Measurements from ENCODE around the gene SULT1C4. TPM values are rescaled to one million over a fixed set of nuclear protein-coding genes. Genes with fewer than 3 reads are reported as not detected.
"Not testable (repeated sequence)": the region's sequence is repeated elsewhere in the genome, so short reads cannot be mapped to it uniquely, and the experiment has no call there.

Gene SULT1C4
- total RNA-seq = 1 to 10 TPM; 2.7 to 2.8 TPM
- long read RNA-seq, donor 1 = 0 reads
- long read RNA-seq, donor 2, partial matches to known transcripts = 0 of 5 reads
- long read RNA-seq, donor 2, other reads (novel, unspliced or antisense) = 1 of 5 reads

DNA sequence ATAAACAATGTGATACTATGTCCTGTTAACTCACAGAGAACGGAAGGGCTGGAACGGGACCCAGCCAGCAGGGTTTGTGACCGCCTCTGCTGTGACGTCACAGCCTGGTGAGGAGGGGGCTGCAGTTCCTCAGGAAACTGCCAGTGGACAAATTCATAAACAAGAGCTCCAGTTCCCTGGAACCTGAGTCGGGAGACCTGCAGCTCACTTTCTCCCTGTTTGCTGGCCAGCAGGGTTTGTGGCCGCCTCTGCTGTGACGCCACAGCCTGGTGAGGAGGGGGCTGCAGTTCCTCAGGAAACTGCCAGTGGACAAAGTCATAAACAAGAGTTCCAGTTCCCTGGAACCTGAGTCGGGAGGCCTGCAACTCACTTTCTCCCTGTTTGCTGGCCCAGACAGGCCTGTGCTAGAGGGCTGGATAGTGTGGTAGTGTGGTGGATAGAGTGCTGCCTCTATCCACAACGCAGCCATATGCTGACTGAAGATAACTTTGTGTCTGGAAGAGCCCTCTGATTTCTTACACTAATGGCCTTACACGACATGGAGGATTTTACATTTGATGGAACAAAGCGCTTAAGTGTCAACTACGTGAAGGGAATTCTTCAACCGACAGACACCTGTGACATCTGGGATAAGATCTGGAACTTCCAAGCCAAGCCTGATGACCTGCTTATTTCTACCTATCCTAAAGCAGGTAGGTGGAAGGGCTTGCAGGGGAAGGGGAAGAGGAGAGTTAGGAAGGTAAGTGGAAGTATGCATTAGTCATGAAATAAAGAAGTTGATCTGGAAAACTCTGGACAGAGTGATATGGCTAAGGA lies at the start of gene SULT1C4:
SULT1C4 (plus strand) TSS at position 140 of the 816 bp plus-strand sequence; CDS start at position 524, 384 bp downstream.
- intact Hi-C loops (cut with DNase I) = no loop called here
- DNase-seq (ENCODE audit: low spot score) = peak; percentile 83

DNA sequence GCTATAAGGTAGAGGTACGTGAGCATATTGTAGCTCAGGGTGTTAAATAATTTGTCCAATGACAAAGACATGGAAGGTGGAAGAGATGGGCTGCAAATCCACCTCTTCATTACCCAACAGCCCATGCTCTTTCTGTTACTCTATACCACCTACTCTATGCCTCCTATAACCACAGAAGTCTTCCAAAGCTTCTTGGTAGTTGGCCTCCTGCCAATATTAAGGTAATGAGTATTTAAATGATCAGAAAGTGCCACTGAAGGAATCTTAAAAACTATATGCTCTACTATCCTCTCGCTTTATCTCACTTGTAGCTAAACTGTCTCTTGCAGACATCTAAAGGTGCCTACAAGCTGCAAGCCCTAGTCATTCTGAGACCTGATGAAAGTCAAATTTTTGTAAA lies 48.0 kb upstream of the SULT1C4 start:
- intact Hi-C loops (cut with DNase I) = no loop called here
- no peak for DNase-seq (ENCODE audit: low spot score)

GRCh38 chr2:108330979-108331378 lies 46.8 kb upstream of the SULT1C4 start:
- intact Hi-C loops (cut with DNase I) = no loop called here
- DNase-seq (ENCODE audit: low spot score) = no peak

DNA sequence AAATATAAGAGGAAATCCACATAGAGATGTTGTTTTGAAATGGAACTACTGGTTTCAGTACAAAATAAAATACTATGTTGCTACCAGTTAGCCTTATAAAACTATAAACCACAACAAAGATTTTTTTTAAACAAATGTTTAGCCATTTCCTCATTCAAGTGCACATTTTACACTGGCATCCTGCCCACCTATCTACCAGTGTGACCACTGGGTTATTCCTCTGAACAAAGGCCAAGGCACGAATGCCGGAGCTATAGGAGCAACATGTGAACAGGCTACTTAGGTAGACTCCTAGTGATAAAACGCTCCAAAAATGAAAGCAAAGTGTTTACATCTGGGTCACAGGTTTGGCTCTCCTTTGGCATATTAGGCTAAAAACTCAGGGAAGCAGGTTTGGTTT lies 31.8 kb upstream of the SULT1C4 start:
- no peak for DNase-seq (ENCODE audit: low spot score)
- intact Hi-C loops (cut with DNase I) = no loop called here

- DNase-seq (ENCODE audit: low spot score) = no peak
- intact Hi-C loops (cut with DNase I) = no loop called here
Observed at GRCh38 chr2:108346827-108347226, 30.9 kb upstream of the SULT1C4 start.

DNA sequence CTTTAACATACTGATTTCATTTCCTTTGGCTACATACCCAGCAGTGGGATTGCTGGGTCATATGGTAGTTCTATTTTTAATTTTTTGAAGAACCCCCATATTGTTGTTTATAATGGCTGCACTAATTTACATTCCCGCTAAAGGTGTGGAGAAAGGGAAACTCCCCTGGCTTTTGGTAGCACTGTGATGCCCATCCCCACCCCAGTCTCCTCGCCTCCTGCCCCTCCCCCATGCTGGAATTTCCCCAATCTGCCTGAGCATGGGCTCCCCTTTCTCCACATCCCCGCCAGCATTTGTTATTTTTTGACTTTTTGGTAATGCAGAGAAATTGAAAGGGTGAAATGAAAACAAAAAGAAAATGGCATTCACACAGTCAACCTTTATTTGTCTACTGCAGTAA lies 30.0 kb upstream of the SULT1C4 start:
- no peak for DNase-seq (ENCODE audit: low spot score)
- intact Hi-C loops (cut with DNase I) = no loop called here

GRCh38 chr2:108348816-108349570 lies 28.8 kb upstream of the SULT1C4 start:
- no peak for DNase-seq (ENCODE audit: low spot score)
- intact Hi-C loops (cut with DNase I) = no loop called here

GRCh38 chr2:108349571-108349928 lies 28.2 kb upstream of the SULT1C4 start:
- DNase-seq (ENCODE audit: low spot score) = no peak
- intact Hi-C loops (cut with DNase I) = no loop called here

- intact Hi-C loops (cut with DNase I) = no loop called here
- no peak for DNase-seq (ENCODE audit: low spot score)
Observed at GRCh38 chr2:108351889-108352288, 25.9 kb upstream of the SULT1C4 start.

GRCh38 chr2:108354136-108354535 lies 23.6 kb upstream of the SULT1C4 start:
- intact Hi-C loops (cut with DNase I) = no loop called here
- DNase-seq (ENCODE audit: low spot score) = no peak

GRCh38 chr2:108355906-108356734 lies 21.6 kb upstream of the SULT1C4 start:
- intact Hi-C loops (cut with DNase I) = no loop called here
- no peak for DNase-seq (ENCODE audit: low spot score)

- intact Hi-C loops (cut with DNase I); DNase-seq (ENCODE audit: low spot score): not testable (repeated sequence)
Observed at GRCh38 chr2:108359336-108359735, 18.4 kb upstream of the SULT1C4 start.

DNA sequence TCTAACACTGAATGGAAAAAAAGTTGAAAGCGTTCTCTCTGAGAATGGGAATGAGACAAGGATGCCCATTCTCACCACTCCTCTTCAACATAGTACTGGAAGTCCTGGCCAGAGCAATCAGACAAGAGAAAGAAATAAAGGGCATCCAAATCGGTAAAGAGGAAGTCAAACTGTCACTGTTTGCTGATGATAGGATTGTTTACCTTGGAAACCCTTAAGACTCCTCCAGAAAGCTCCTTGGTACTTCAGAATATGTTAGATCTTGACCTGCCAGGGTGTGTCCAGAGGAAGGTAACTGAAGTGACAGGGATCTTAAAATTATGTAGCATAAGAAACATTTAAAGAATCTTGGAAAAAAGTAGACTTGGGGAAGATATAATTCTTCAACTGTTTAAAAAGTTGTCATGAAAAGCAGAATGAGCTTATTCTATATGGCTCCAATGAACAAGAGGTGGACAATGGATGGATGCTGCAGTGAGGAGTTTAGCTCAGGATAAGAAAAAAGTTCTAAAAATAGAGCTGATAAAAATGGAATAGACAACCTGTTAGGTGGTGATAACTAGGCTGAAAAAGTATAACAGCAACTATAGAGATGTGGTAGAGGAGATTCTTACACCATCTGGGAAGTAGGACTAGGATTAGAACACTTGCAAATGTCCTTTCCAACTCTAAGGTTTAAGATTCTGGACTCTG lies 16.8 kb upstream of the SULT1C4 start:
- intact Hi-C loops (cut with DNase I) = no loop called here
- no peak for DNase-seq (ENCODE audit: low spot score)

- DNase-seq (ENCODE audit: low spot score) = no peak
- intact Hi-C loops (cut with DNase I) = no loop called here
Observed at GRCh38 chr2:108363024-108363907, 14.5 kb upstream of the SULT1C4 start.

- intact Hi-C loops (cut with DNase I) = no loop called here
- DNase-seq (ENCODE audit: low spot score) = no peak
Observed at GRCh38 chr2:108363908-108364225, 13.9 kb upstream of the SULT1C4 start.

DNA sequence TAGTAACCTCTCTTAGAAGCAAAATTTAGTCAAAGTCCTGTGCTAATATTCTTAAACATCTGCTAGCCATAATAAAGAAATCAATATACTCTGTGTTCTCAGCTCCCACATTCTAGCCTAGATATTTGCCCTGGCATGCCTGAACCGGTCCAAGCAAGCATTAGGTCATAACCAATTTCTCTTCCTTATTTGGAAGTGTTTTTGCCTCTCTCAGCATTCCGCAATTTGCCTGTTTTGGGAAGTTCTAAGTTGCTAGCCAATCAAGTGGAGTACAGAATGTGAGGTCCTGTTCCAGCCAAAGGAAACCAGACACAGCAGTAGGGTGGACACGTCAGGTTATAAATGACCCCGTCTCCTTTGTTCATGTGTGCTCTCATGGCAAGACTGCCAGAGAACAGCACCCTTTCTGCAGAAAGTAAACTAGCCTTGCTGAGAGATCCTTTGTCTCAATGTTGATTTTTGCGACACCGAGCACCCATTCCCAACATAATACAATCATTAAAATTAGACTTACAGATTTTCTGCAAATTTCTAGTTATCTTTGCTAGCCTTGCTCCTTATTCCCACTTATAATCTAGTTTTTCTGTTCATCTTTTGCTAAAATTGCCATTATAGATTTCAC lies 13.0 kb upstream of the SULT1C4 start:
- intact Hi-C loops (cut with DNase I) = no loop called here
- DNase-seq (ENCODE audit: low spot score) = no peak

GRCh38 chr2:108365656-108366055 lies 12.1 kb upstream of the SULT1C4 start:
- DNase-seq (ENCODE audit: low spot score) = no peak
- intact Hi-C loops (cut with DNase I) = no loop called here

GRCh38 chr2:108367014-108367413 lies 10.7 kb upstream of the SULT1C4 start:
- no peak for DNase-seq (ENCODE audit: low spot score)
- intact Hi-C loops (cut with DNase I) = no loop called here
